HepG2 (cell line): Measurements from ENCODE around the gene MTHFD1.

Experiments
- CBFB ChIP-seq: sonication (generic); formaldehyde crosslinking; IDR thresholded peaks from 2 replicates; pipeline ENCODE4 v1.4.0; 2020; ENCODE audit warnings: missing genetic modification reagents
- CTCF ChIP-seq: sonication (generic); formaldehyde crosslinking; IDR thresholded peaks from 2 replicates; pipeline ENCODE4 v1.5.0; 2020; ENCODE audit warnings: mild to moderate bottlenecking, missing genetic modification reagents, moderate library complexity
- EZH2 ChIP-seq: conservative IDR thresholded peaks from 2 replicates; pipeline ENCODE4 v1.6.1; 2012; ENCODE audit warnings: mild to moderate bottlenecking, low read depth, low read length, moderate library complexity
- REST ChIP-seq, 2 experiments: IDR thresholded peaks; 2 replicates each; pipeline ENCODE4 v1.6.1; 2011 to 2012; ENCODE audit warnings: low read length in 2 of 2, borderline replicate concordance in 1 of 2, low read depth in 1 of 2, mild to moderate bottlenecking in 1 of 2, moderate library complexity in 1 of 2
- RFX5 ChIP-seq: IDR thresholded peaks from 2 replicates; pipeline ENCODE4 v1.6.1; 2011; ENCODE audit warnings: low read depth, low read length, improper control_type of control experiment
- SIN3A ChIP-seq: IDR thresholded peaks from 2 replicates; pipeline ENCODE4 v1.6.1; 2011; ENCODE audit warnings: low read depth, mild to moderate bottlenecking, control low read depth, low read length, borderline replicate concordance
- TARDBP ChIP-seq: sonication (generic); formaldehyde crosslinking; IDR thresholded peaks from 2 replicates; pipeline ENCODE4 v1.8.0; 2022; ENCODE audit warnings: mild to moderate bottlenecking, missing genetic modification reagents
- ZFX ChIP-seq: sonication (generic); formaldehyde crosslinking; IDR thresholded peaks from 2 replicates; pipeline ENCODE4 v1.4.0; 2020; ENCODE audit warnings: mild to moderate bottlenecking, low read depth, missing genetic modification reagents, moderate library complexity
- ZNF496 ChIP-seq: sonication (generic); formaldehyde crosslinking; IDR thresholded peaks from 2 replicates; pipeline ENCODE4 v1.8.1; 2023; ENCODE audit warnings: mild to moderate bottlenecking, moderate library complexity, missing genetic modification reagents; ENCODE audit not compliant: insufficient replicate concordance

DNA sequence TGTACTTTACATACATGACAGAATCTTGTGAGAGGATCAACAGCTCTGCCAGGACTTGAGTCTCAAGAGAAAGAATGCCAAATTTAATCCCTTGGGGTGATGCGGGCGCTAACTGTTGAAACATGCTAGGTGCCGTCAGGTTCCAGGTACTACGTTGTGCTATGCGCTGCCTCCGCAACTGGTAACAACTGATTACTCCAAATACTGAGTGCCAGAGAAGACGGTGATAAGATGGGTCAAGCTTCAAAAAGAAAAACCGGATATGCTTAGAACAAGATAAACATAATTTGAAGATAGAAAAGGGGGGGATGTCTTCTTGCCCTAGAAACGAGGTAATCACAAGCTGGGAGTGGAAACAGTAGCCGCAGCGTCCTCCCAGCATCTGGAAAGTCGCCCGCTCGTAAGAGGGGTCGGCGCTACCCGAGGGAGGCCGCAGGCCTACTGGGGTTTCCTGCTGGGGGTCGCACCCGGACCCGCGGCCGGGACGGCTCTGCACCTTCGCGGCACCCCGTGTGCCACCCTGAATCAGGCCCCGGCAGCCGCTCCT lies 114.8 kb downstream of the MTHFD1 start:
- TF ChIP-seq EZH2 (no peak), ZFX (CRISPR knock-in tag) (no peak), ZNF496 (CRISPR knock-in tag) (no peak), TARDBP (no peak), SIN3A (no peak), CTCF (CRISPR knock-in tag) (no peak), CBFB (no peak), RFX5 (no peak), REST (IDR thresholded peaks at IDR 0.05; ENCODE audit: borderline replicate concordance in 1 of 2, low read depth in 1 of 2, low read length in 2 of 2) (no peak)
